Measurements from ENCODE around the gene SREBF2.

DNA sequence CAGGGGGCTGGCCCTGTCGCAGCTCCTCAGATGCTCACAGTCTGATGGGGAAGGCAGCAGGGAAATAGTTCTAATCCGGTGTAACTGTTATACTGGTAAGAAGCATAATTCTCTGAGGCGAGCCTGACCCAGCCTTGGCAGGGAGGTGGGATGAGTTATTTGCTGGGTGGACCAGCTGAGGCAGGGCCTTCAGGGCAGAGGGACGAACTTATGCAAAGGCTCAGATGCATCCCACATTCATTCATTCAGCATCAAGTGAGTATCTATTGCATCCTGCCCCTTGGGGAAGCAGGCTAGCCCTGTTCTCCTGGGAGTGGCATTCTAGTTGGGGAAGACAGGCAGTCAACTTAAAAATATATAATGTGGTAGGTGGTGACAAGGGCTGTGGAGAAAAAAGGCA lies 13.6 kb upstream of the SREBF2 start:
- TF ChIP-seq, protein P1, sequence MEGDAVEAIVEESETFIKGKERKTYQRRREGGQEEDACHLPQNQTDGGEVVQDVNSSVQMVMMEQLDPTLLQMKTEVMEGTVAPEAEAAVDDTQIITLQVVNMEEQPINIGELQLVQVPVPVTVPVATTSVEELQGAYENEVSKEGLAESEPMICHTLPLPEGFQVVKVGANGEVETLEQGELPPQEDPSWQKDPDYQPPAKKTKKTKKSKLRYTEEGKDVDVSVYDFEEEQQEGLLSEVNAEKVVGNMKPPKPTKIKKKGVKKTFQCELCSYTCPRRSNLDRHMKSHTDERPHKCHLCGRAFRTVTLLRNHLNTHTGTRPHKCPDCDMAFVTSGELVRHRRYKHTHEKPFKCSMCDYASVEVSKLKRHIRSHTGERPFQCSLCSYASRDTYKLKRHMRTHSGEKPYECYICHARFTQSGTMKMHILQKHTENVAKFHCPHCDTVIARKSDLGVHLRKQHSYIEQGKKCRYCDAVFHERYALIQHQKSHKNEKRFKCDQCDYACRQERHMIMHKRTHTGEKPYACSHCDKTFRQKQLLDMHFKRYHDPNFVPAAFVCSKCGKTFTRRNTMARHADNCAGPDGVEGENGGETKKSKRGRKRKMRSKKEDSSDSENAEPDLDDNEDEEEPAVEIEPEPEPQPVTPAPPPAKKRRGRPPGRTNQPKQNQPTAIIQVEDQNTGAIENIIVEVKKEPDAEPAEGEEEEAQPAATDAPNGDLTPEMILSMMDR (IDR thresholded peaks at IDR 0.05; ENCODE audit: insufficient read depth, low read length) = no peak
- TF ChIP-seq POLR2AphosphoS5 (IDR thresholded peaks at IDR 0.05; ENCODE audit: low read depth) = no peak
- no peak for TF ChIP-seq GABPA (IDR thresholded peaks at IDR 0.05; ENCODE audit: low read depth)
- TF ChIP-seq, protein P2, sequence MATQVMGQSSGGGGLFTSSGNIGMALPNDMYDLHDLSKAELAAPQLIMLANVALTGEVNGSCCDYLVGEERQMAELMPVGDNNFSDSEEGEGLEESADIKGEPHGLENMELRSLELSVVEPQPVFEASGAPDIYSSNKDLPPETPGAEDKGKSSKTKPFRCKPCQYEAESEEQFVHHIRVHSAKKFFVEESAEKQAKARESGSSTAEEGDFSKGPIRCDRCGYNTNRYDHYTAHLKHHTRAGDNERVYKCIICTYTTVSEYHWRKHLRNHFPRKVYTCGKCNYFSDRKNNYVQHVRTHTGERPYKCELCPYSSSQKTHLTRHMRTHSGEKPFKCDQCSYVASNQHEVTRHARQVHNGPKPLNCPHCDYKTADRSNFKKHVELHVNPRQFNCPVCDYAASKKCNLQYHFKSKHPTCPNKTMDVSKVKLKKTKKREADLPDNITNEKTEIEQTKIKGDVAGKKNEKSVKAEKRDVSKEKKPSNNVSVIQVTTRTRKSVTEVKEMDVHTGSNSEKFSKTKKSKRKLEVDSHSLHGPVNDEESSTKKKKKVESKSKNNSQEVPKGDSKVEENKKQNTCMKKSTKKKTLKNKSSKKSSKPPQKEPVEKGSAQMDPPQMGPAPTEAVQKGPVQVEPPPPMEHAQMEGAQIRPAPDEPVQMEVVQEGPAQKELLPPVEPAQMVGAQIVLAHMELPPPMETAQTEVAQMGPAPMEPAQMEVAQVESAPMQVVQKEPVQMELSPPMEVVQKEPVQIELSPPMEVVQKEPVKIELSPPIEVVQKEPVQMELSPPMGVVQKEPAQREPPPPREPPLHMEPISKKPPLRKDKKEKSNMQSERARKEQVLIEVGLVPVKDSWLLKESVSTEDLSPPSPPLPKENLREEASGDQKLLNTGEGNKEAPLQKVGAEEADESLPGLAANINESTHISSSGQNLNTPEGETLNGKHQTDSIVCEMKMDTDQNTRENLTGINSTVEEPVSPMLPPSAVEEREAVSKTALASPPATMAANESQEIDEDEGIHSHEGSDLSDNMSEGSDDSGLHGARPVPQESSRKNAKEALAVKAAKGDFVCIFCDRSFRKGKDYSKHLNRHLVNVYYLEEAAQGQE (IDR thresholded peaks at IDR 0.05; ENCODE audit: insufficient replicate concordance, low read depth) = no peak

All from HL-60 (cell line).